GM21717 (cell line): ENCODE measurements around the gene CDK6.
"Not testable (repeated sequence)": the region's sequence is repeated elsewhere in the genome, so short reads cannot be mapped to it uniquely, and the experiment has no call there.

Experiments used
- ATAC-seq: cut with Tn5 transposase; IDR thresholded peaks from one replicate; pipeline ENCODE4 v1.9.1; 2021; ENCODE audit warnings: mild to moderate bottlenecking, moderate library complexity; ENCODE audit not compliant: unreplicated experiment

CDK6 gene

DNA sequence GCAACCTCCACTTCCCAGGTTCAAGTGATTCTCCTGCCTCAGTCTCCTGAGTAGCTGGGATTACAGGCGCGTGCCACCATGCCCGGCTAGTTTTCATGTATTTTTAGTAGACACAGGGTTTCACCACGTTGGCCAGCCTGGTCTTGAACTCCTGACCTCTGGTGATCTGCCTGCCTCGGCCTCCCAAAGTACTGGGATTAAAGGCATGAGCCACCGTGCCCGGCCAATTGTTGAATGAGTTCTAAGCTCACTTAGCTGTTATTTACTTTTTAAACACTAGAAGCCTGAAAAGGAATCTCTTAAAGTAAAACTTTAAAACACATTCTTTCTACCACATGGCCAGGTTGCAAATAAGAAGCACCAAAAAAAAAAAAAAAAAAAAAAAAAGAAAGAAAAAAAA lies 231.9 kb downstream of the CDK6 start:
- ATAC-seq = not testable (repeated sequence)

DNA sequence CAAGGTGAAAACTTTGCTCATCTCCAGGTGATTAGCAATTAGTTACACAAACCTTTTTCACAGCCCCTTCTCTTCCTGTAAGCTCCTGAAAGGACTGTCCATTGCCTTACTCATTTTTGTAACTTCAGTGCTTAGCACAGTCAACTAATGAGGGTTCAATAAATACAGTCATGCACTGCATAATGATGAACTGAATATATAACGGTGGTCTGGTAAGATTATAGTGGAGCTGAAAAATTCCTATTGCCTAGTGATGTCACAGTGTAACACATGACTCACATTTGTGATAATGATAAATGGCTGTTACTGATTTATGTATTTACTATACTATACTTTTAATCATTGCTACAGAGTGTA lies 233.3 kb downstream of the CDK6 start:
- no peak for ATAC-seq

DNA sequence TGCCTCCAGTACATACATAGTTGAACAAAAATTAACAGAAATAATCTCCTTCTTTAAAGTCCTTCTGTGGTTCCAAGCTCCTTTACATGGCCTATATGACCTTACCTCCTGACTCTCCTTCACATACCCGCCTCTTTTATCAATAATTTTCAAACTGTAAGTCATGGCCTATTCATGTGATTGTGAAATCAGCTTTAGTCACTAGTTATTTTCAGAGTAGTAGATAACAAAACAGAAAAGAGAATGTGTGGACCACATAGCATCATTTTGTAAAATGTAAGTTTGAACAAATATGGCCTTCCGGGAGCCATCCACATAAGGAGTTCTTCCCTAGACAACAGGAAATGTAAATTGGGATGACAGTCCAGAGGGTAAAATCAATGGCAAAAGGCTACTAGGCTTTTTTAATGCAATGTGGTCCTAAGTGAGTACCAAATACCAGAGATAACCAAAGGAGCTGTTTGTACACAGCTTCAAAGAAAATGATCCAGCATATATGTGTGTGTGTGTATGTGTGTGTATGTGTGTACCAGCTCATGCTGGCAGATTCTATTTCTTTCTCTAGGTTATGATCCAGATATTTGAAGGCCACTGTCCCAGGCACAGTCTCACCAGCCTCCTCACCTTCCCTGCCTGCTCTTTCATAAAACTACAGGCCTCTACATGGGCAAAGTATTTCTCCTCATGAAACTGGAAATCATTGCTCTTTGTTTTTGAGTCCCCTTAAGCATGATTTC lies 233.9 kb downstream of the CDK6 start:
- ATAC-seq = no peak

DNA sequence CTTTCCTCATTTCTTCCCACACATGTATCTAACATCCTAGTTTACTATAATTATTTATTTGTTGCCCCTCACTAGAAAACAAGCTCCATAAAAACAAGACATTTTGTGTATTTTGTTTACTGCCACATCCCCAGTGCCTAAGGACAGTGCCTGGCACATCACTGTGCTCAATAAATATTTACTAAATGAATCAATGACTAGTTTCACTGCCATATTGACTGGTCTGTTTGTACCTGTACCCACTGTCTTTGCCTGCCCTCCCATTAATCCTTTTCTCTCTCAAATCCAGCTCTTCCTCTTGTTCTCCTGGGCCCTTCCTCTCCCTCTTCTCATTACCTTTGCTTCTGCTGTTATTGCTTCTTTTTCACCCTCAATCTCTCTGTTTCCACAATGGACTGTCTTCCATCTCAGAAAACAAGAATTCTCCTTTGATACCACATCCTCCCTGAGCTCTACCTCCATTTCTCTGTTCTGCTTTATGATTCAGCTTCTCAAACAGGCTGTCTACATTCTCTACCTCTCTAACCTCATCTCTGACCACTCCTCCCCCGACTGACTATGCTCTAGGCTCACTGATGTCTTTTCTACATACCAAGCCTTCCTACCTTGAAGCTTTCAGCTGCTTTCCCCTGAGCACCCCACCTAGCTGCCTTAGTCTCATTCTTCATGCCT lies 237.9 kb downstream of the CDK6 start:
- peak; percentile 79 for ATAC-seq

DNA sequence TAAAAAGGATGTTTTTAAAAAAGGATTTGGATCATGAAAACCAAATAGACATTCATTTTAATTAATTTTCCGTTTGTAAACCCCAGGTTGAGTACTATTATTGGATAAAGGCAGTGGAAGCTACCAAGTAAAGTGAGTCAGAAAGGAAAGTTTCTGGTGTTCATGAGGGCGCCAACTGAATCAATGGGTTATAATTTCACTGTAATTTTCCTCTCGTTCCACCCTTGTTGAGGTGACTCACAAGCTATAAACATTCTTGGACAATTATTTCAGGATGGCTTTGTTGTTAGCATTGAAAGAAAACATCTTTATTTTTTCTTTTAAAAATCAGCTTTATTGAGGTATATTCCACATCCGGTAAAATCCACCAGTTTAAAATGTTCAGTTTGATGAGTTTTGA lies 241.1 kb downstream of the CDK6 start:
- no peak for ATAC-seq

DNA sequence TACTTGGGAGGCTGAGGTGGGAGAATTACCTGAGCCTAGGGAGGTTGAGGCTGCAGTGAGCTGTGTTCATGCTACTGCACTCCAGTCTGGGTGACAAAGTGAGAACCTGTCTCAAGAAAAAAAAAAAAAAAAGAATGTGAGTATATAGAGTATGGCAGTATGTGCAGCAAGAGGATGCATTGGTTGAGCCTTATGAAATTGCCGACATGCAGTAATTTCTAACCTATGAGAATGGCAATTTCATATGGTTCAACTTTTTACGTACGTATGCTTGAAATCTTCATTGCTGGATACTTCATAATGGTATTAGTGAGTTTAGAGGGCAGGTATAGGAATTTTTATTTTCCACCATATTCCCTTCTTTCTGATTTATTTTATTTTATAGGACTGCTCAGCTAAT lies 241.6 kb downstream of the CDK6 start:
- no peak for ATAC-seq

DNA sequence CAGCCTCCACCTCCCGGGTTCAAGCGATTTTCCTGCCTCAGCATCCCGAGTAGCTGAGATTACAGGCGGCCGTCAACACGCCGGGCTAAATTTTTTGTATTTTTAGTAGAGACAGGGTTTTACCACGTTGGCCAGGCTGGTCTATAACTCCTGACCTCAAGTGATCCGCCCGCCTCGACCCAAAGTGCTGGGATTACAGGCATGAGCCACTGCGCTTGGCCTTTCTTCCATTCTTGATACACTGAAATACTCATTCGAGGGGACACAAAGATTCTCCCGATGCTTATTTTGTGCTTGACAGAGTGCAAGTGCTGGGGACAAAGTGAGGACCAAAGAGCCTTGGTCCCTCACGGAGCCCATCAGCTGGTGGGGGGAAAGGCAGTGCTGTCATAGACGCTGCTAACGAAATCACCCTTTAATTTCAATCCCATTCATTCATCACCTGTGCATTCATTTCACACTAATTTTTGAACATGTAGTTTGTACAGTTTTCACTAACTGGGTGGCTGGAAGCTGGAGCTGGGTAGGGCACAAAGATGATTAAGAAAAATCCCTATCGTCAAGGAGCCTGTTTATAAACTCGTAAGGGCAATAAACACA lies 245.6 kb downstream of the CDK6 start:
- no peak for ATAC-seq

DNA sequence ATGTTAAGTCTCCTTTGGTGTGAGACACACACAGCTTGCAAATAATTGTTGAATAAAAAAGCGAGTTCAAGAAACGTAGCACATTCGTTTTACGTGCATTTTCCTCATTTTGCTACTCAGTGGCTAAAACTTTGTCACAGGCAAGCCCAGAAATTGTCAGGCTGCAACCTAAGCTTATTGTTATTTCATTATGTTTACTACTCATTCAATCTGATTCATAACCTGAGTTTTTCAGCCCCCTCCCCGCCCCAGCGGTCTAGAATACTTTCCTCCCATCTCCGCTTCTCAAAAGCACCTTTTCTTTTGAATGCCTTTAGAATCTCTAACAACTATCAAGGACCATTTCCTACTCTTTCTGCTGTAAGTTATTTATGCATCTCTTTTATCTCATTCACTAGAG lies 247.3 kb downstream of the CDK6 start:
- no peak for ATAC-seq

DNA sequence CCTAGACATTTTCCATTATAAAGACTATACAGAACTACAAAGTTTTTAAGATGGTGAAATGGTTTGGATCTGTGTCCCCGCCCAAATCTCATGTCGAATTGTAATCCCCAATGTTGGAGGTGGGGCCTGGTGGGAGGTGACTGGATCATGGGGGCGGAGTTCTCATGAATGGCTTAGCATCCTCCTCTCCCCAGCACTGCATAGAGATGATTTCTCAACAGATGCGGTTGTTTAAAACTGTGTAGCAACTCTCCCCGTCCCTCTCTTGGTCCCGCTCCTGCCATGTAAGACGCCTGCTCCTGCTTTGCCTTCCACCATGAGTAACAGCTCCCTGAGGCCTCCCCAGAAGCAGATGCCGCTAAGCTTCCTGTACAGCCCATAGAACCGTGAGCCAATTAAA lies 247.8 kb downstream of the CDK6 start:
- ATAC-seq = no peak

DNA sequence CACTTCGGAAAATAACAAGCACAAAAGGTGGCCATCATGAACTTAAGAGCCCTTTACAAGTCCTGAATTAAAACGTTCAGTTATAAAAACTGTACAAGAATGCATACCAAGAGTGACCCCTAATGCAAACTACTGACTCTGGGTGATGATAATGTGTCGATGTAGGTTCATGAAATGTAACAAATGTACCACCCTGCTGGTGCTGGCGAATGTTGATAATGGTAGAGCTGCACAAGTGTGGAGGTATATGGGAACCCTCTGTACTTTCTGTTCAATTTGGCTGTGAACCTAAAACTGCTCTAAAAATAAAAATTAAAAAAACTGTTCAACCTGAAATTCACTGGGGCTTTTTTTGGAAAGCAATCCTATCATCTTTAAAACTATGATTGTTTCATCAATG lies 249.5 kb downstream of the CDK6 start:
- no peak for ATAC-seq

DNA sequence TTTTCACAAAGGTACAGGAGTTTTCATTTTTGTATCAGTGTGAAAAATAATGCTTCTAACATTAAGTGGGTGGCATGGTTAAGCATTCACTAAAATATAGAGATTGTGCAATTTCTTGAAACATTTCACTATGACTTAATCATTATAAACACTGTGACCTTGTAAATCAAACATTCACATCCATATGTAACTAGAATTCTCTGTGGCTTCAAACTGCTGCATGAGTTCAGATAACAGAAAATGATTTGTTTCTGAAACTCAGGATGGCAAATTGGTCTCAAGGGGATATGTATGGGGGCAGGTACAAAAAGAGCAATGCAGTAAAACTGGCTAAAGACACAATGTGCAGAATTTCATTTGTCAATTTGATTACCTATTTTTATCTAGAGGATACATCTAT lies 250.0 kb downstream of the CDK6 start:
- no peak for ATAC-seq

DNA sequence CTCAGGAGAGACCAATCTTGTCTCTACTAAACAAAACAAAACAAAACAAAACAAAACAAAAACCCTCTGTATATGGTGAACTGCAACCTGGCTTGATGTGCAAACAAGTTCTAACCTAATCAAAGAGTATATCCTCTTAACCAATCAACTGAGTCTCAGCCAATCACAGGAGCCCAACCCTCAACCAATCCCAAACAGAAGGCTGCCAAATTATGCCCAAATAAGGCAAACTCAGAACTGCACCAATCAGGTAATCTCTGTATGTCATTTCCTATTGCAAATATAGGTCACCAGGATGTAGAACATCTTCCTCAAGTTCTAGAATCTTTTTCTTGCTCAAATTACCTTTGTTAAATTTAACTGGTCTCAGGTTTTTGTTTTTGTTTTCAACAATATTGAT lies 251.4 kb downstream of the CDK6 start:
- no peak for ATAC-seq

DNA sequence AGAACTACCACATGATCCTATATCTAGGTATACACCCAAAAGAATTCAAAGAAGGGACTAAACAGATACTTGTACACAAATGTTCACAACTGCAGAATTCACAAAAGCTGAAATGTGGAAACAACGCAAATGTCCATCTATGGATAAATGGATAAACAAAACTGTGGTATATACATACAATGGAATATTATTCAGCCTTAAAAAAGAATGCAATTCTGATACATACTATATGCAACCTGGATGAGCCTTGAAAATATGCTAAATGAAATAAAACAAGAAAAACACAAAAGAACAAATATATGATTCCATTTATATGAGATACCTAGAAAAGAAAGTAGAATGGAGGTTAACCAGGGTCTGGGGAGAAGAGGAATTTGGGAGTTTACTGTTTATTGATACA lies 253.4 kb downstream of the CDK6 start:
- no peak for ATAC-seq

DNA sequence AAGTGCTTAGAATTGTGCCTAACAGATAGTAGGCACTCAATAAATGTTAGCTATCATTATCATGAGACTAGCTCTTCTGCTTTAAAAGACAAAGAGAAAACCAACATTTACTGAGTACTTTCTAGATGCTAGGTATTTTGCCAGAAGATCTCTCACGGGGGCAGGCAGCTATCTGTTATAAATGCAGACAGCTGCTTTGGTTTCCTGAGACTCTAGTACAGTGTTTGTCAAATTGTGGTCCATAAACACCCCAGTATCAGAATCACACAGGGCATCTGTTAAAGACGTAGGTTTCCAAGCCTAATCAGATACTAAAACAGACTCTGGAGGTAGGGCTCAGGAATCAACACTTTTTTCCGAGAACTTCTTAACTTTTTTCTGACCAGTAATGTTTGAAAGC lies 260.1 kb downstream of the CDK6 start:
- no peak for ATAC-seq

DNA sequence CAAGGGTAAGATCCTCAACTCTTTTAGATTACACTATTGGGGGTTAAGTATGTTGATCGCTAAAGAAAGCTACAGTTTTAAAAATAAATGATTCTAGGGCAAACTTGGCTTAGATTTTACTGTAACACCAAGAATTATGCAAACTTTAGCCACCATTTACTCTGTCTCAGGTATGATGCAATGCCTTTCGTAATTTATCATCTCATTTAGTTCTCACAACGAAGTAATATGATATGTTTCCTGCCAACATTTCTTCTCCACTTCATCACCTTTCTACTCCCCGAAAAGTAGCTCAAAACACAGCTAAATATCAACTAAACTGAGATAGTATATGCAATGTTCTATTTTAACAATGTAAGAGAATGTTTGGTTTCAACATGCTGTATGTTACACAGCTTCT lies 267.2 kb downstream of the CDK6 start:
- no peak for ATAC-seq

DNA sequence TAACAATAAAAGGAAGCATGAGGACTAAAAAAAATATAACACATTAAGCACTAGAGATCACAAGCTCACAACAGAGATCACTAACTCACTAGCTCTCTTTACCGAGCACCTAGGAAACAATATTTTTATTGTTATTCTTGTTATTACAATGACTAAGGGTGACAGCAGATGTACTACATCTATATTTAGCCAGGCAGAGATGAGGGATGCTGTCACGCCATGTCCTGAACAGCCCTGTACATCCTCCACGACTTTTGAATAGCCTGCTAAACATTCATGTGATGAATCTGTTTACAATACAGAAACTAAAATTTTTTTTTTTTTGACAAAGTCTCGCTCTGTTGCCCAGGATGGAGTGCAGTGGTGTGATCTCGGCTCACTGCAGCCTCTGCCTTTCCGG lies 268.9 kb downstream of the CDK6 start:
- ATAC-seq = no peak

DNA sequence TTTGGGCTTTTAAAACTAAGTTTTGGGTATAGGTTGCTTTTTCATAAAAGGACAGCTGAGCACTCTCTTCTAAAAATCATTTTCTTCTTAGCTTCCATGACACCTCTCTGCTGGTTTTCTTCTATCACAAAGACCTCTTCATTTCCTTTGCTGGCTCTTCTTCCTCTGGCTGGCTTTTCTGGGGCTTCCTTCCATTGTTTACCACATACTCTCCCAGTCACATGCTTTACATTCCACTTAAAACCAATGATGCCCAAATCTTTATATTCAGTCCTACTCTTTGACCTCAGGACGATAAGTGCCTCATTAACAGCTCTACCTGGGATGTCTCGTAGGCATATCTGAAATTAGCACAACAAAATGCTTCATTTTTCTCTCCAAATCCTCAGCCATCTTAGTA lies 273.0 kb downstream of the CDK6 start:
- no peak for ATAC-seq

DNA sequence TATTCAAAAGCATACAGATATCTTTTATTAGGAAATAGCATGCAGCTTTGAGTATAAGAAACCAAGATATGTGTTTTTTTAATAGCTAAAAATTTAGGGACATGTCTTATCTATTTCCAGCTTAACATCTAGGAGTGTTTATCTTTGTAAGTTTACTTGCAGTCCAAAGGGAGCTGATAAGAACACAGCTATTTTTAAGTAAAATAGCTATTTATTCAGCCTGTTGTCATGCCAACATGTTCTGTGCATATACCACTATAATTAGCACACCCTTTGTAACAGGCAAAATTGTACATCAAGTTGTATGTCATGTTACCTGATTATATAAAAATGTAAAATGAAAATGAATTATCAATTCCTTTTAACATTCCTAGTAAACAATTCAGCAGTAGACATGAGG lies 275.8 kb downstream of the CDK6 start:
- no peak for ATAC-seq

DNA sequence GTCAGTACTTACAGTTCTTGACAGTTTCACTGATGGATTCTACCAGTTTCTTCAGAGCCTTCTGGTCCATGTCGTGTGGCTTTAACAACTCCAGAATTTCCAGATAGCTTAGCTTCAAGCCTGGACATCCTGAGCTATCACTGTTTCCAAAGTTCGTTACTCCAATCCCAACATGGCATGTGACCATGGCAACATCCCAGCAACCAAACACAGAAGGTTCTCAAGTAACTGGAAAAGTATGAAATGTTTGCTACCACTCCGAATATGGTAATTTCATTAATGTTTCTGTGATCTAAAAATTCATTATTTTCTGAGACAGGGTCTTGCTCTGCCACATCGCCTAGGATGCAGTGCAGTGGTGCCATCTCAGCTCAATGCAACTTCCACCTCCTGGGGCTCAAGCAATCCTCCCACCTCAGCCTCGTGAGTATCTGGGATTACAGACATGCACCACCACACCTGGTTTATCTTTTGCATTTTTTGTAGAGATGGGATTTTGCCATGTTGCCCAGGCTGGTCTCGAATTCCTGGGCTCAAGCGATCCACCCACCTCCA lies 278.5 kb downstream of the CDK6 start:
- no peak for ATAC-seq

DNA sequence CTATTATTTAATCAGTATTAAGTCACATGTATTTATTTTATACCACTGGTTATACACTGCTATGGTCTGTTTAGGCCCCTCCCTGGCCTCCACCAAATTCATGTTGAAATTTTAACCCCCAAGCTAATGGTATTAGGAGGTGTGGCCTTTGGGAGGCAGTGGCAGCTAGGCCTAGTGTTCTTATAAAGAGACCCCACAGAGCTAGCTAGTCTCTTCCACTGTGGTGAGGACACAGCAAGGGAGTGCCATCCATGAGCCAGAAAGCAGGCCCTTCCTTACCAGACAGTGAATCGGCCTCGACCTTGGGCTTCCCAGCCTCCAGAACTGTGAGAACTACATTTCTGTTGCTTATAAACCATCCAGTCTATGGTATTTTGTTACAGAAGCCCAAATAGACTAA lies 279.1 kb downstream of the CDK6 start:
- ATAC-seq = no peak
